ENCODE measurements around the gene NCEH1.
"Not testable (repeated sequence)": the region's sequence is repeated elsewhere in the genome, so short reads cannot be mapped to it uniquely, and the experiment has no call there.

Gene NCEH1

GRCh38 chr3:172675441-172676193, 35.2 kb downstream of the NCEH1 start:
- Histone ChIP-seq H3K27me3 (ENCODE audit: insufficient read depth, insufficient read length) (no peaks in the 10 kb centered on the region), H3K36me3 (ENCODE audit: insufficient read depth, insufficient read length, low read length) (no peaks in the 10 kb centered on the region), H3K4me3 (ENCODE audit: insufficient read length, low read depth) (no peak overlapping the region), H3K9me3 (ENCODE audit: insufficient read depth, low read length) (no peaks in the 10 kb centered on the region; the same call in 1 of the 2 replicates), H3K4me1 (ENCODE audit: insufficient read depth, insufficient read length) (peaks cover 3% of the 10 kb centered on the region), H3K9ac (ENCODE audit: insufficient read length, low read depth) (no peak overlapping the region)
- peak; percentile 32 for DNase-seq (ENCODE audit: low read depth, low spot score)
- no peak for TF ChIP-seq YY1 (IDR thresholded peaks at IDR 0.05; ENCODE audit: insufficient read depth, insufficient read length)
- no peak for TF ChIP-seq ZNF274 (IDR thresholded peaks at IDR 0.05; ENCODE audit: low read depth, low read length)
- no peak for TF ChIP-seq SUZ12 (IDR thresholded peaks at IDR 0.05; ENCODE audit: extremely low read depth, insufficient read depth, insufficient read length)

GRCh38 chr3:172673210-172673679, 37.6 kb downstream of the NCEH1 start:
- no peak overlapping the region for H3K9ac ChIP-seq (ENCODE audit: insufficient read length, low read depth)
- peak; percentile 57 for DNase-seq (ENCODE audit: low read depth, low spot score)
- TF ChIP-seq ZNF274 (IDR thresholded peaks at IDR 0.05; ENCODE audit: low read depth, low read length): no peak

GRCh38 chr3:172669021-172669420, 41.8 kb downstream of the NCEH1 start:
- DNase-seq (ENCODE audit: low read depth, low spot score): no peak
- no peak overlapping the region for H3K9ac ChIP-seq (ENCODE audit: insufficient read length, low read depth)
- H3K9me3 ChIP-seq (ENCODE audit: insufficient read depth, low read length): peaks cover 7% of the 10 kb centered on the region; the same call in 1 of the 2 replicates
- no peaks in the 10 kb centered on the region for H3K27me3 ChIP-seq (ENCODE audit: insufficient read depth, insufficient read length)
- TF ChIP-seq YY1 (IDR thresholded peaks at IDR 0.05; ENCODE audit: insufficient read depth, insufficient read length) (no peak), ZNF274 (IDR thresholded peaks at IDR 0.05; ENCODE audit: low read depth, low read length) (no peak), SUZ12 (IDR thresholded peaks at IDR 0.05; ENCODE audit: extremely low read depth, insufficient read depth, insufficient read length) (no peak)
- no peaks in the 10 kb centered on the region for H3K36me3 ChIP-seq (ENCODE audit: insufficient read depth, insufficient read length, low read length)
- no peak overlapping the region for H3K4me3 ChIP-seq (ENCODE audit: insufficient read length, low read depth)
- H3K4me1 ChIP-seq (ENCODE audit: insufficient read depth, insufficient read length): peaks cover 3% of the 10 kb centered on the region

More at GRCh38 chr3:172673210-172673679, 37.6 kb downstream of the NCEH1 start:
- Histone ChIP-seq H3K36me3 (ENCODE audit: insufficient read depth, insufficient read length, low read length) (no peaks in the 10 kb centered on the region), H3K4me1 (ENCODE audit: insufficient read depth, insufficient read length) (peaks cover 3% of the 10 kb centered on the region), H3K27me3 (ENCODE audit: insufficient read depth, insufficient read length) (no peaks in the 10 kb centered on the region), H3K9me3 (ENCODE audit: insufficient read depth, low read length) (no peaks in the 10 kb centered on the region), H3K4me3 (ENCODE audit: insufficient read length, low read depth) (no peak overlapping the region)

- no peak for TF ChIP-seq ZNF274 (IDR thresholded peaks at IDR 0.05; ENCODE audit: low read depth, low read length)
- TF ChIP-seq YY1 (IDR thresholded peaks at IDR 0.05; ENCODE audit: insufficient read depth, insufficient read length): no peak
- no peak for TF ChIP-seq SUZ12 (IDR thresholded peaks at IDR 0.05; ENCODE audit: extremely low read depth, insufficient read depth, insufficient read length)
- Histone ChIP-seq H3K9me3 (ENCODE audit: insufficient read depth, low read length) (peaks cover 7% of the 10 kb centered on the region; the same call in 1 of the 2 replicates), H3K9ac (ENCODE audit: insufficient read length, low read depth) (no peak overlapping the region), H3K4me3 (ENCODE audit: insufficient read length, low read depth) (no peak overlapping the region), H3K36me3 (ENCODE audit: insufficient read depth, insufficient read length, low read length) (no peaks in the 10 kb centered on the region), H3K27me3 (ENCODE audit: insufficient read depth, insufficient read length) (no peaks in the 10 kb centered on the region), H3K4me1 (ENCODE audit: insufficient read depth, insufficient read length) (no peaks in the 10 kb centered on the region)
- peak; percentile 77 for DNase-seq (ENCODE audit: low read depth, low spot score)
Measured at GRCh38 chr3:172666873-172667694, 43.8 kb downstream of the NCEH1 start.

- no peak overlapping the region for H3K4me3 ChIP-seq (ENCODE audit: insufficient read length, low read depth)
- no peaks in the 10 kb centered on the region for H3K4me1 ChIP-seq (ENCODE audit: insufficient read depth, insufficient read length)
- no peaks in the 10 kb centered on the region for H3K27me3 ChIP-seq (ENCODE audit: insufficient read depth, insufficient read length)
- peaks cover 7% of the 10 kb centered on the region; the same call in 1 of the 2 replicates for H3K9me3 ChIP-seq (ENCODE audit: insufficient read depth, low read length)
- TF ChIP-seq ZNF274 (IDR thresholded peaks at IDR 0.05; ENCODE audit: low read depth, low read length) (no peak), SUZ12 (IDR thresholded peaks at IDR 0.05; ENCODE audit: extremely low read depth, insufficient read depth, insufficient read length) (no peak), YY1 (IDR thresholded peaks at IDR 0.05; ENCODE audit: insufficient read depth, insufficient read length) (no peak)
- DNase-seq (ENCODE audit: low read depth, low spot score): no peak
- no peaks in the 10 kb centered on the region for H3K36me3 ChIP-seq (ENCODE audit: insufficient read depth, insufficient read length, low read length)
- H3K9ac ChIP-seq (ENCODE audit: insufficient read length, low read depth): no peak overlapping the region
Measured at GRCh38 chr3:172666181-172666872, 44.5 kb downstream of the NCEH1 start.

- not testable (repeated sequence) for H3K27me3 ChIP-seq (ENCODE audit: insufficient read depth, insufficient read length); H3K9ac ChIP-seq (ENCODE audit: insufficient read length, low read depth); H3K4me1 ChIP-seq (ENCODE audit: insufficient read depth, insufficient read length); H3K9me3 ChIP-seq (ENCODE audit: insufficient read depth, low read length); H3K4me3 ChIP-seq (ENCODE audit: insufficient read length, low read depth); H3K36me3 ChIP-seq (ENCODE audit: insufficient read depth, insufficient read length, low read length); DNase-seq (ENCODE audit: low read depth, low spot score)
Measured at GRCh38 chr3:172665510-172665909, 45.4 kb downstream of the NCEH1 start.

GRCh38 chr3:172660421-172660820, 50.4 kb downstream of the NCEH1 start:
- not testable (repeated sequence) for H3K9me3 ChIP-seq (ENCODE audit: insufficient read depth, low read length); H3K4me1 ChIP-seq (ENCODE audit: insufficient read depth, insufficient read length); DNase-seq (ENCODE audit: low read depth, low spot score); H3K9ac ChIP-seq (ENCODE audit: insufficient read length, low read depth); H3K4me3 ChIP-seq (ENCODE audit: insufficient read length, low read depth); H3K36me3 ChIP-seq (ENCODE audit: insufficient read depth, insufficient read length, low read length); H3K27me3 ChIP-seq (ENCODE audit: insufficient read depth, insufficient read length)

Measured in NT2/D1 (cell line).